Measurements from ENCODE around the gene CEACAM5. TPM values are rescaled to one million over a fixed set of nuclear protein-coding genes. Genes with fewer than 3 reads are reported as not detected.

The CEACAM5 gene
- total and polyA plus RNA-seq, 2 experiments from 2014 or later = 1.5 to 2.7 TPM

DNA sequence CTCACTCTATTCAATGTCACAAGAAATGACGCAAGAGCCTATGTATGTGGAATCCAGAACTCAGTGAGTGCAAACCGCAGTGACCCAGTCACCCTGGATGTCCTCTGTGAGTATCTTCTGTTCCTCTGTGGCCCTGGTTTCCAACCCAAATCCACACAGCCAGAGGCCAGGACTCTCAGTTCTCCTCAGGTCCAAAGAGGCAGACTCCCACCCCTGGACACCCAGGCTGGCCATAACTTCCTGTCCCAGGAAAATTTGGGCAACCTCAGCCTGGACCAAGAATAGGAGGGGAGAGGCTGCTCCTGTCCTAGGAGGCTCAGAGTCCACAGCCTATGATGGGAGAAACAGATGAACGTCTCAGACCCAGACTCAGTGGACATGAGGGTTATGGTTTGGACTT is 11.7 kb downstream of the CEACAM5 start:
- Histone ChIP-seq H2AFZ (no peak overlapping the region), H3K4me1 (ENCODE audit: insufficient read depth) (no peaks in the 10 kb centered on the region), H3K4me2 (no peak overlapping the region), H3K36me3 (replicated peaks; ENCODE audit: insufficient read depth, low read depth) (no peaks in the 10 kb centered on the region), H3K79me2 (no peaks in the 10 kb centered on the region), H3K9me3 (ENCODE audit: low read depth) (no peaks in the 10 kb centered on the region), H3K9me2 (replicated peaks; ENCODE audit: insufficient read depth) (no peaks in the 10 kb centered on the region), H4K20me1 (ENCODE audit: insufficient read depth, poor library complexity, severe bottlenecking) (no peaks in the 10 kb centered on the region), H3K27ac (no peak overlapping the region), H3K4me3 (no peak overlapping the region), H3K27me3 (no peaks in the 10 kb centered on the region)
- no peak for DNase-seq (ENCODE audit: low spot score)
- 82% methylated on average over 3 of the region's 3 CpGs for WGBS (ENCODE audit: low lambda C conversion rate, missing lambda C conversion rate)
- TF ChIP-seq EZH2phosphoT487 (IDR thresholded peaks at IDR 0.05; ENCODE audit: low read depth, severe bottlenecking, unreplicated experiment) = no peak

DNA sequence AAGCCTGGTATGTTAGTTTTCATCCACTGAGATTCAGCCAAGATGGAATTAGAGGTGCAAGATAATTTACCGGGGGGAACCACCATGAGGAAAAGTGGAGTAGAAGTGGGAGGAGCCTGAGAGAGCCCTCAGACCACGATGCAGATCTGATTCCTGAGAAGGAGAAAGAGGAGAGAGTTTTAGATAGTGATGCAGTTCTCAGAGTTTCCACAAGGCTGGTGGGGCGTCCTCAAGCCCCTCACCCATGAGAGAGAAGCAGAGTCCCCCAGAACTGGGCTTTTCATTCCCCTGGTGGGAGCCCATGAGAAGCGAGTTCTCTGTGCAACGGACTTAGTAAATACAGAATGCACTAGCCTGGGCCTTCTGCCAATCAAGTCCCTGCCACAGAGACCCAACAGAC is 18.1 kb downstream of the CEACAM5 start:
- Histone ChIP-seq H3K9me3 (ENCODE audit: low read depth) (no peaks in the 10 kb centered on the region), H3K27ac (no peak overlapping the region), H3K4me1 (ENCODE audit: insufficient read depth) (no peaks in the 10 kb centered on the region), H3K27me3 (no peaks in the 10 kb centered on the region), H3K79me2 (no peaks in the 10 kb centered on the region), H4K20me1 (ENCODE audit: insufficient read depth, poor library complexity, severe bottlenecking) (no peaks in the 10 kb centered on the region), H3K36me3 (replicated peaks; ENCODE audit: insufficient read depth, low read depth) (no peaks in the 10 kb centered on the region), H3K4me2 (no peak overlapping the region), H3K9me2 (replicated peaks; ENCODE audit: insufficient read depth) (no peaks in the 10 kb centered on the region), H2AFZ (no peak overlapping the region), H3K4me3 (no peak overlapping the region)
- TF ChIP-seq, protein P1, sequence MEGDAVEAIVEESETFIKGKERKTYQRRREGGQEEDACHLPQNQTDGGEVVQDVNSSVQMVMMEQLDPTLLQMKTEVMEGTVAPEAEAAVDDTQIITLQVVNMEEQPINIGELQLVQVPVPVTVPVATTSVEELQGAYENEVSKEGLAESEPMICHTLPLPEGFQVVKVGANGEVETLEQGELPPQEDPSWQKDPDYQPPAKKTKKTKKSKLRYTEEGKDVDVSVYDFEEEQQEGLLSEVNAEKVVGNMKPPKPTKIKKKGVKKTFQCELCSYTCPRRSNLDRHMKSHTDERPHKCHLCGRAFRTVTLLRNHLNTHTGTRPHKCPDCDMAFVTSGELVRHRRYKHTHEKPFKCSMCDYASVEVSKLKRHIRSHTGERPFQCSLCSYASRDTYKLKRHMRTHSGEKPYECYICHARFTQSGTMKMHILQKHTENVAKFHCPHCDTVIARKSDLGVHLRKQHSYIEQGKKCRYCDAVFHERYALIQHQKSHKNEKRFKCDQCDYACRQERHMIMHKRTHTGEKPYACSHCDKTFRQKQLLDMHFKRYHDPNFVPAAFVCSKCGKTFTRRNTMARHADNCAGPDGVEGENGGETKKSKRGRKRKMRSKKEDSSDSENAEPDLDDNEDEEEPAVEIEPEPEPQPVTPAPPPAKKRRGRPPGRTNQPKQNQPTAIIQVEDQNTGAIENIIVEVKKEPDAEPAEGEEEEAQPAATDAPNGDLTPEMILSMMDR (IDR thresholded peaks at IDR 0.05; ENCODE audit: poor library complexity) = no peak
- TF ChIP-seq EZH2 (IDR thresholded peaks at IDR 0.05; ENCODE audit: borderline replicate concordance) (no peak), EZH2phosphoT487 (IDR thresholded peaks at IDR 0.05; ENCODE audit: low read depth, severe bottlenecking, unreplicated experiment) (no peak)
- DNase-seq (ENCODE audit: low spot score) = no peak
- 44% methylated on average over 5 of the region's 5 CpGs for WGBS (ENCODE audit: low lambda C conversion rate, missing lambda C conversion rate)

DNA sequence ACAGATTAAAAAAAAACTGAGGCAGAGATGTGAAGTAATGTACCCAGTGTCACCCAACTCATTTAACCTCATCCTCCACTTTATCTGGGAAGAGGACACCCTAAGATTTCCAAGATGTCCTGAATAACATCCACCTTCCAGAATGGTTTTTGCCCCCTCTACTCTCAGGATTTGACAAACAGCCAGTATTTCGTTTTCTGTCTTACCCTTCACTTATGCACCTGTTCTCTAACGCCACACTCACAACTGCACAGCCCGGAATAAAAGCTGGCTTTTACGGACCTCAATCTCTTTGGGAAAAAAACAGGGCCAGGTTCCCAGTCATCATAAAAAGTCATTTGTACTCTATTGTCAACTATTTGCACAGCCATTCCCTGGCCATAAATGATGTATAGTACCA is 25.7 kb downstream of the CEACAM5 start:
- Histone ChIP-seq H3K9me3 (ENCODE audit: low read depth) (no peaks in the 10 kb centered on the region), H4K20me1 (ENCODE audit: insufficient read depth, poor library complexity, severe bottlenecking) (no peaks in the 10 kb centered on the region), H3K4me3 (no peak overlapping the region), H3K27me3 (no peaks in the 10 kb centered on the region), H3K79me2 (no peaks in the 10 kb centered on the region), H3K36me3 (replicated peaks; ENCODE audit: insufficient read depth, low read depth) (no peaks in the 10 kb centered on the region), H2AFZ (no peak overlapping the region), H3K9me2 (replicated peaks; ENCODE audit: insufficient read depth) (no peaks in the 10 kb centered on the region), H3K4me1 (ENCODE audit: insufficient read depth) (no peaks in the 10 kb centered on the region), H3K4me2 (no peak overlapping the region), H3K27ac (peak overlapping the region; percentile 69)
- TF ChIP-seq, protein P1 (IDR thresholded peaks at IDR 0.05; ENCODE audit: poor library complexity) = no peak
- DNase-seq (ENCODE audit: low spot score) = no peak
- WGBS (ENCODE audit: low lambda C conversion rate, missing lambda C conversion rate) = 68% methylated on average over 4 of the region's 4 CpGs

DNA sequence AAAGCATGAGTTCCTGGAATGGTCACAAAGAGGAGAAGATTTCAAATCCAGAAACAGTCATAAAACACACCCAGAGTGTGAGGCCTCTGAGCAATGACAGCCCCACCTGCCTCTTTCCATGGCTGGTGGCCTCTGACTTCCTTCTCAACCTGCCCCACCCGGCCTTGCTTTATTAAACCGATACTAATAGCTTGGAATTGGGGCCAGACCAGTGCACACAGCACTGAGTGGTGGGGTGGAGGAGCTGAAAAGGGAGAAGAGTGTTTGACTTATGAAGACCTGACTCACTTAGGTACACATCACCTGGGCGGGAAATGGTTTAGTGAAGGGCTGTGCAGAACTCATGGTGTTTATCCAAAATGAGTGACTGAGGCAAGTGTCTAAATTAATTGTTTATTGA is 26.2 kb downstream of the CEACAM5 start:
- no peak overlapping the region for H3K4me2 ChIP-seq
- no peaks in the 10 kb centered on the region for H3K36me3 ChIP-seq (replicated peaks; ENCODE audit: insufficient read depth, low read depth)
- no peaks in the 10 kb centered on the region for H3K9me3 ChIP-seq (ENCODE audit: low read depth)
- no peak overlapping the region for H3K4me3 ChIP-seq
- H3K27ac ChIP-seq = peak overlapping the region; percentile 73
- no peaks in the 10 kb centered on the region for H3K9me2 ChIP-seq (replicated peaks; ENCODE audit: insufficient read depth)
- TF ChIP-seq, protein P1 (IDR thresholded peaks at IDR 0.05; ENCODE audit: poor library complexity) = no peak
- TF ChIP-seq EZH2 (IDR thresholded peaks at IDR 0.05; ENCODE audit: borderline replicate concordance) = no peak
- no peak for TF ChIP-seq EZH2phosphoT487 (IDR thresholded peaks at IDR 0.05; ENCODE audit: low read depth, severe bottlenecking, unreplicated experiment)
- no peaks in the 10 kb centered on the region for H3K4me1 ChIP-seq (ENCODE audit: insufficient read depth)
- peak; percentile 42 for DNase-seq (ENCODE audit: low spot score)
- H3K27me3 ChIP-seq = no peaks in the 10 kb centered on the region
- H2AFZ ChIP-seq = no peak overlapping the region
- no peaks in the 10 kb centered on the region for H4K20me1 ChIP-seq (ENCODE audit: insufficient read depth, poor library complexity, severe bottlenecking)
- H3K79me2 ChIP-seq = no peaks in the 10 kb centered on the region
- 67% methylated on average over 3 of the region's 3 CpGs for WGBS (ENCODE audit: low lambda C conversion rate, missing lambda C conversion rate)

Measured in hepatocyte (in vitro differentiated cells).